Hepatocyte (in vitro differentiated cells): ENCODE results near the gene BCAS3. TPM values are rescaled to one million over a fixed set of nuclear protein-coding genes. Genes with fewer than 3 reads are reported as not detected.
"Not testable (repeated sequence)": the region's sequence is repeated elsewhere in the genome, so short reads cannot be mapped to it uniquely, and the experiment has no call there.

Experiments
- DNase-seq: peaks from one replicate; pipeline ENCODE4 v3.0.0-alpha.2; 2016; ENCODE audit warnings: low spot score
- H2AFZ ChIP-seq: fragments of 200-600 bp; sonication (generic); 2 replicates; pipeline ENCODE4 v1.6.0; 2016; ENCODE audit warnings: antibody characterized with exemption, mild to moderate bottlenecking
- H3K27ac ChIP-seq: fragments of 200-600 bp; sonication (generic); 2 replicates; pipeline ENCODE4 v1.5.1; 2016; ENCODE audit warnings: mild to moderate bottlenecking
- H3K27me3 ChIP-seq: fragments of 200-600 bp; sonication (generic); 2 replicates; pipeline ENCODE4 v1.6.1; 2016
- H3K36me3 ChIP-seq: fragments of 200-600 bp; sonication (generic); replicated peaks from 2 replicates; pipeline ENCODE4 v1.5.1; 2016; ENCODE audit warnings: low read depth; ENCODE audit not compliant: insufficient read depth
- H3K4me1 ChIP-seq: fragments of 200-600 bp; sonication (generic); 2 replicates; pipeline ENCODE4 v1.5.1; 2016; ENCODE audit warnings: mild to moderate bottlenecking, moderate library complexity; ENCODE audit not compliant: insufficient read depth
- H3K4me2 ChIP-seq: fragments of 200-600 bp; sonication (generic); 2 replicates; pipeline ENCODE4 v1.6.0; 2016
- H3K4me3 ChIP-seq: fragments of 200-600 bp; sonication (generic); 2 replicates; pipeline ENCODE4 v1.5.1; 2016; ENCODE audit warnings: mild to moderate bottlenecking
- H3K79me2 ChIP-seq: fragments of 200-600 bp; sonication (generic); 2 replicates; pipeline ENCODE4 v1.6.0; 2017; ENCODE audit warnings: mild to moderate bottlenecking
- H3K9me2 ChIP-seq: fragments of 200-600 bp; sonication (generic); replicated peaks from 2 replicates; pipeline ENCODE4 v1.6.0; 2017; ENCODE audit warnings: mild to moderate bottlenecking; ENCODE audit not compliant: insufficient read depth
- H3K9me3 ChIP-seq: fragments of 200-600 bp; sonication (generic); 2 replicates; pipeline ENCODE4 v1.5.1; 2016; ENCODE audit warnings: low read depth, mild to moderate bottlenecking
- H4K20me1 ChIP-seq: fragments of 200-600 bp; sonication (generic); 2 replicates; pipeline ENCODE4 v1.6.0; 2016; ENCODE audit warnings: mild to moderate bottlenecking; ENCODE audit not compliant: insufficient read depth, poor library complexity, severe bottlenecking
- CTCF ChIP-seq: fragments of 200-600 bp; sonication (generic); IDR thresholded peaks from 2 replicates; pipeline ENCODE4 v1.5.1; 2016; ENCODE audit warnings: antibody characterized with exemption, mild to moderate bottlenecking; ENCODE audit not compliant: poor library complexity
- EZH2 ChIP-seq: fragments of 200-600 bp; sonication (generic); IDR thresholded peaks from 2 replicates; pipeline ENCODE4 v1.6.1; 2016; ENCODE audit warnings: antibody characterized with exemption, mild to moderate bottlenecking, borderline replicate concordance
- EZH2phosphoT487 ChIP-seq: fragments of 200-600 bp; sonication (generic); IDR thresholded peaks from one replicate; pipeline ENCODE4 v1.6.1; 2018; ENCODE audit warnings: antibody characterized with exemption, mild to moderate bottlenecking, low read depth, moderate library complexity; ENCODE audit not compliant: unreplicated experiment, severe bottlenecking
- WGBS: methylation state at CpG from one replicate; pipeline ENCODE4 v1.1.6; 2016; ENCODE audit warnings: low lambda C conversion rate; ENCODE audit errors: missing lambda C conversion rate; 5-methylcytosine and 5-hydroxymethylcytosine counted together
- polyA plus RNA-seq: library from polyadenylated mRNA; unstranded; fragments of >200 nt; fragmentation: Nextera tagmentation; extraction: Ambion mirVana; gene quantifications from 2 replicates; pipeline ENCODE4 v1.2.1, GENCODE V29; 2016
- total RNA-seq: library from RNA; depleted of rRNA; stranded (reverse); fragments of >200 nt; gene quantifications from 2 replicates; pipeline ENCODE4 v1.2.3, GENCODE V29; 2014

Gene BCAS3
- total and polyA plus RNA-seq, 2 experiments from 2014 or later, result 16.5 to 58.8 TPM

GRCh38 chr17:60659156-60659555 is 18.5 kb upstream of the BCAS3 start:
- Histone ChIP-seq H4K20me1 (no peaks in the 10 kb centered on the region), H3K9me3 (no peaks in the 10 kb centered on the region), H2AFZ (no peak overlapping the region), H3K79me2 (peaks cover 41% of the 10 kb centered on the region), H3K9me2 (no peaks in the 10 kb centered on the region), H3K27me3 (no peaks in the 10 kb centered on the region), H3K4me2 (no peak overlapping the region), H3K4me1 (no peaks in the 10 kb centered on the region), H3K27ac (no peak overlapping the region), H3K36me3 (no peaks in the 10 kb centered on the region), H3K4me3 (no peak overlapping the region)
- TF ChIP-seq EZH2phosphoT487 (no peak), EZH2 (no peak), CTCF (no peak)
- no peak for DNase-seq
- WGBS, result 57% methylated on average over 1 of the region's 1 CpG

GRCh38 chr17:60661489-60661888 is 16.2 kb upstream of the BCAS3 start:
- Histone ChIP-seq H3K9me2 (no peaks in the 10 kb centered on the region), H3K27ac (no peak overlapping the region), H3K9me3 (no peaks in the 10 kb centered on the region), H3K4me1 (no peaks in the 10 kb centered on the region), H2AFZ (no peak overlapping the region), H3K4me2 (no peak overlapping the region), H3K79me2 (peaks cover 24% of the 10 kb centered on the region), H4K20me1 (no peaks in the 10 kb centered on the region), H3K27me3 (no peaks in the 10 kb centered on the region), H3K36me3 (no peaks in the 10 kb centered on the region), H3K4me3 (no peak overlapping the region)
- TF ChIP-seq EZH2 (no peak), CTCF (no peak), EZH2phosphoT487 (no peak)
- no peak for DNase-seq
- 98% methylated on average over 2 of the region's 2 CpGs for WGBS

GRCh38 chr17:60664022-60664421 is 13.6 kb upstream of the BCAS3 start:
- H3K4me3 ChIP-seq, result no peak overlapping the region
- no peak overlapping the region for H3K4me2 ChIP-seq
- H3K4me1 ChIP-seq, result no peaks in the 10 kb centered on the region
- DNase-seq, result no peak
- no peak overlapping the region for H2AFZ ChIP-seq
- no peak overlapping the region for H3K27ac ChIP-seq
- H4K20me1 ChIP-seq, result no peaks in the 10 kb centered on the region
- H3K9me2 ChIP-seq, result no peaks in the 10 kb centered on the region
- TF ChIP-seq EZH2phosphoT487, result no peak
- no peak for TF ChIP-seq EZH2
- no peak for TF ChIP-seq CTCF
- no peaks in the 10 kb centered on the region for H3K36me3 ChIP-seq
- H3K9me3 ChIP-seq, result no peaks in the 10 kb centered on the region
- WGBS, result 97% methylated on average over 1 of the region's 1 CpG
- no peaks in the 10 kb centered on the region for H3K27me3 ChIP-seq
- peaks cover 13% of the 10 kb centered on the region for H3K79me2 ChIP-seq

- Histone ChIP-seq H3K4me3 (no peak overlapping the region), H4K20me1 (no peaks in the 10 kb centered on the region), H2AFZ (no peak overlapping the region), H3K36me3 (no peaks in the 10 kb centered on the region), H3K9me3 (no peaks in the 10 kb centered on the region), H3K27me3 (no peaks in the 10 kb centered on the region), H3K4me2 (no peak overlapping the region), H3K27ac (no peak overlapping the region), H3K9me2 (no peaks in the 10 kb centered on the region), H3K79me2 (peaks cover 5% of the 10 kb centered on the region), H3K4me1 (no peaks in the 10 kb centered on the region)
- WGBS, result 91% methylated on average over 5 of the region's 5 CpGs
- no peak for TF ChIP-seq EZH2
- no peak for TF ChIP-seq EZH2phosphoT487
- TF ChIP-seq CTCF, result no peak
- DNase-seq, result no peak
Observed at GRCh38 chr17:60665602-60666001, 12.0 kb upstream of the BCAS3 start.

GRCh38 chr17:60668741-60669140 is 8.9 kb upstream of the BCAS3 start:
- H3K27me3 ChIP-seq, H3K4me3 ChIP-seq, H4K20me1 ChIP-seq, H3K9me3 ChIP-seq, H3K4me2 ChIP-seq, H3K79me2 ChIP-seq, H3K4me1 ChIP-seq, H2AFZ ChIP-seq, H3K9me2 ChIP-seq, DNase-seq, H3K27ac ChIP-seq, H3K36me3 ChIP-seq: not testable (repeated sequence)
- 95% methylated on average over 7 of the region's 7 CpGs for WGBS
